Stomach (tissue), 9 donors: Measurements from ENCODE around the gene THAP7. TPM values are rescaled to one million over a fixed set of nuclear protein-coding genes. Genes with fewer than 3 reads are reported as not detected.
A peak's percentile ranks its signal among the peaks of the same experiment; 100 is the strongest.

Experiments used
- DNase-seq, 2 donors: peaks; one replicate each; pipeline versions ENCODE4 v3.0.0 to v3.0.0-alpha.2; 2013 to 2019
- H3K27ac ChIP-seq, 5 donors: fragments of 200-600 bp in 4 of 5; sonication (generic) in 4 of 5; one replicate each; pipeline ENCODE4 v1.5.1; 2013 to 2019; ENCODE audit warnings: mild to moderate bottlenecking in 1 of 5, moderate library complexity in 1 of 5
- H3K27me3 ChIP-seq, 3 donors: fragments of 200-600 bp; sonication (generic); one replicate each; pipeline ENCODE4 v1.5.1; 2017 to 2019; ENCODE audit warnings: mixed run types in 1 of 3
- H3K36me3 ChIP-seq, 4 donors: fragments of 200-600 bp; sonication (generic); 1 replicate in 3 of 4; 2 replicates in 1 of 4; pipeline ENCODE4 v1.5.1; 2016 to 2019
- H3K4me1 ChIP-seq, 4 donors: fragments of 200-600 bp; sonication (generic); one replicate each; pipeline ENCODE4 v1.5.1; 2016 to 2019
- H3K4me3 ChIP-seq, 4 donors: fragments of 200-600 bp; sonication (generic) in 3 of 4; one replicate each; pipeline ENCODE4 v1.5.1; 2016 to 2019; ENCODE audit warnings: mild to moderate bottlenecking in 1 of 4
- H3K9me3 ChIP-seq, 4 donors: fragments of 200-600 bp; sonication (generic); one replicate each; pipeline ENCODE4 v1.5.1; 2016 to 2019
- CTCF ChIP-seq, 7 experiments: fragments of 450-650 bp in 4 of 7; fragments of 200-600 bp in 3 of 7; sonication (generic) in 3 of 7; IDR thresholded peaks; one replicate each; pipeline ENCODE4 v1.5.1; 2016 to 2019; ENCODE audit warnings: antibody characterized with exemption in 7 of 7, control low read depth in 2 of 7, mild to moderate bottlenecking in 1 of 7
- EP300 ChIP-seq: sonication (generic); formaldehyde crosslinking; IDR thresholded peaks from one replicate; pipeline ENCODE4 v1.6.1; 2017; ENCODE audit warnings: antibody characterized with exemption
- POLR2A ChIP-seq, 4 donors: fragments of 450-650 bp; IDR thresholded peaks; one replicate each; pipeline ENCODE4 v1.6.1; 2016; ENCODE audit warnings: antibody characterized with exemption in 4 of 4, control low read depth in 2 of 4, mild to moderate bottlenecking in 1 of 4, moderate library complexity in 1 of 4
- POLR2AphosphoS5 ChIP-seq, 3 donors: sonication (generic); formaldehyde crosslinking; IDR thresholded peaks; one replicate each; pipeline ENCODE4 v1.6.1; 2016; ENCODE audit warnings: antibody characterized with exemption in 3 of 3
- WGBS, 5 donors: extraction: QIAGEN DNeasy Blood & Tissue Kit in 3 of 5; methylation state at CpG; one replicate each; pipeline versions ENCODE4 v1.1.5 to v1.1.7; 2013 to 2018; 5-methylcytosine and 5-hydroxymethylcytosine counted together
- intact Hi-C: fragments of 100-400 bp; cut with DNase I; formaldehyde crosslinking; loops from one replicate; pipeline ENCODE4 v1.15.1; 2023; ENCODE audit warnings: low total_unique reads
- polyA plus RNA-seq, 3 donors: library from polyadenylated mRNA; stranded (reverse); fragments of 200-250 nt; gene quantifications; one replicate each; pipeline ENCODE4 v1.2.3, GENCODE V29; 2013
- total RNA-seq, 5 donors: library from RNA; depleted of rRNA; stranded (reverse); fragments of >200 nt; gene quantifications; one replicate each; pipeline versions ENCODE4 v1.1.0 to v1.2.3, GENCODE V29; 2014 to 2016
- donor health status: healthy with polysubstance abuse.
- donor health status: Bipolar disorder and iron deficiency.
- donor health status: healthy.

The THAP7 gene
- total and polyA plus RNA-seq, 8 donors, result 5.8 to 57.2 (median 42.1) TPM

- Histone ChIP-seq H3K27ac (no peak overlapping the region), H3K36me3 (no peaks in the 10 kb centered on the region), H3K9me3 (no peaks in the 10 kb centered on the region), H3K4me3 (no peak overlapping the region), H3K27me3 (peaks cover 0 to 54% (median 14%) of the 10 kb centered on the region in 3 donors), H3K4me1 (peaks cover 9 to 17% (median 12%) of the 10 kb centered on the region in 4 donors)
- intact Hi-C loops, result loop anchor here (10.0 kb wide), 1 partner anchor 65 kb away; the partner anchor contains the start of gene AIFM3
- no peak for DNase-seq
- WGBS, 5 donors, result 74 to 79% (median 78%) methylated on average over 12 of the region's 12 CpGs
- TF ChIP-seq CTCF (IDR thresholded peaks at IDR 0.05) (no peak), POLR2A (IDR thresholded peaks at IDR 0.05) (no peak), POLR2AphosphoS5 (IDR thresholded peaks at IDR 0.05) (no peak), EP300 (no peak)
These were observed 27.6 kb upstream of the THAP7 start for GRCh38 chr22:21029486-21030025.

GRCh38 chr22:21028277-21029251 lies 26.6 kb upstream of the THAP7 start:
- no peaks in the 10 kb centered on the region for H3K36me3 ChIP-seq
- intact Hi-C loops, result loop anchor here (10.0 kb wide), 1 partner anchor 64 kb away; the partner anchor contains the start of gene AIFM3
- 88 to 97% (median 93%) methylated on average over 6 to 13 of the region's 13 CpGs for WGBS, 5 donors
- TF ChIP-seq EP300 (no peak), CTCF (IDR thresholded peaks at IDR 0.05) (no peak), POLR2AphosphoS5 (IDR thresholded peaks at IDR 0.05) (no peak), POLR2A (IDR thresholded peaks at IDR 0.05) (no peak)
- no peaks in the 10 kb centered on the region for H3K9me3 ChIP-seq
- no peak overlapping the region for H3K4me3 ChIP-seq
- peaks cover 0 to 53% (median 14%) of the 10 kb centered on the region in 3 donors for H3K27me3 ChIP-seq
- H3K4me1 ChIP-seq, result peaks cover 9 to 17% (median 12%) of the 10 kb centered on the region in 4 donors
- no peak overlapping the region for H3K27ac ChIP-seq
- DNase-seq, result no peak

- Histone ChIP-seq H3K36me3 (no peaks in the 10 kb centered on the region), H3K9me3 (no peaks in the 10 kb centered on the region), H3K4me3 (no peak overlapping the region), H3K27ac (no peak overlapping the region), H3K27me3 (peaks cover 0 to 38% (median 9%) of the 10 kb centered on the region in 3 donors), H3K4me1 (peaks cover 4 to 7% (median 5%) of the 10 kb centered on the region in 4 donors)
- WGBS, 5 donors, result 59 to 72% (median 67%) methylated on average over 9 to 14 of the region's 14 CpGs
- intact Hi-C loops, result loop anchor here (10.0 kb wide), 1 partner anchor 62 kb away; the partner anchor contains the start of gene AIFM3
- no peak for TF ChIP-seq POLR2AphosphoS5 (IDR thresholded peaks at IDR 0.05)
- TF ChIP-seq EP300, result no peak
- no peak for TF ChIP-seq POLR2A (IDR thresholded peaks at IDR 0.05)
- TF ChIP-seq CTCF (IDR thresholded peaks at IDR 0.05), result no peak
- peak in 1 of 2 donors; percentile 51 for DNase-seq
These were observed 25.1 kb upstream of the THAP7 start for GRCh38 chr22:21026783-21027692.
